ENCODE data around the gene ACSBG1. TPM values are rescaled to one million over a fixed set of nuclear protein-coding genes. Genes with fewer than 3 reads are reported as not detected.

Gene ACSBG1
- total RNA-seq, 2 donors from 2014 or later = 0.27 to 1.2 TPM

DNA sequence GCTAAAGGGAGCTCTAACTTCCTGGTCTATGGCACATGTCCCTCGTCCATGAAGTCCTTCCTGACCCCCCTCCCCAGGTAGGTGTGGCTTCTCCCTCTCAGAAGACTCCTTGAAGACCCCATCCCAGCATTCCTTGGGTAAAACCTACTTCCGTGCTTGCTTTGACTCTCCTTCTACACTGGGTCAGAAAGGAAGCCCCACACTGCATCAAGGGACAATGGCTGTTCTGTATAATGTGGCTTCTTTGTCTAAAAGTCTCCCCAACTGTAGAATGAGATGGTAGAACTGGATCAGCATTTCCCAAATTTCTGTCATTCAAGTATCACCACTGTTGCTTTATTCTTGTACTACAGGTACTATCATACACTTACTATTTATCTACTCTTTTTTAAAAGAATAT lies 26.1 kb upstream of the ACSBG1 start:
- DNase-seq = no peak
- H3K36me3 Mint-ChIP-seq (ENCODE audit: low read depth) = no peaks in the 10 kb centered on the region
- H3K36me3 ChIP-seq (ENCODE audit: control insufficient read depth, insufficient read depth, low read length) = no peaks in the 10 kb centered on the region

DNA sequence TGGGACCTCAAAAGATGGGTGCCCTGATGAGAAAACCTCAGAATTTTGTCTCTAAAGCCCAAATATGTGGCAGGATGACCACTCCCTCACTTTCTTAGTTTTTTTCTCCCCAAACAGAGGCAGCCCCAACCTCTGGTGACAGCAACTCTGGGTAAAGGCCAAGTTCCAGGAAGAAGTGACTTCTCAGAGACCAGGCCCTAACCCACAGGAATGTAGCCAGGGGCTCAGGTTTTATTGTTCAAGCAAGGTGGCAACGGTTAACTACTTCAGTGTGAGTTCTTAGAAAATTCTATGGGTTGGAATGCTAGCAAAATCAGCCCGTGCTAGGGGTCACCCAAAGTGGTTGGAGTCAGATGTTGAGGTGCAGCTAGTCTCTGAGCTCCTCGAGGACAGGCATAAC lies 24.9 kb upstream of the ACSBG1 start:
- Mint-ChIP-seq H3K27me3 (ENCODE audit: insufficient read depth) (peaks cover 3% of the 10 kb centered on the region), H3K9me3 (no peaks in the 10 kb centered on the region), H3K4me3 (no peak overlapping the region), H3K4me1 (no peaks in the 10 kb centered on the region), H3K36me3 (ENCODE audit: low read depth) (no peaks in the 10 kb centered on the region), H3K27ac (no peak overlapping the region)
- Histone ChIP-seq H3K27ac (ENCODE audit: low read depth, low read length) (no peak overlapping the region), H3K4me1 (ENCODE audit: control insufficient read depth, insufficient read depth, low read length) (no peaks in the 10 kb centered on the region), H3K4me3 (ENCODE audit: low read length) (no peak overlapping the region), H3K36me3 (ENCODE audit: control insufficient read depth, insufficient read depth, low read length) (no peaks in the 10 kb centered on the region), H3K9me3 (ENCODE audit: control insufficient read depth, low read length) (no peaks in the 10 kb centered on the region), H3K27me3 (ENCODE audit: control insufficient read depth, insufficient read depth, low read length, poor library complexity, severe bottlenecking) (no peaks in the 10 kb centered on the region), H3K9ac (ENCODE audit: extremely low read depth, low read length, poor library complexity, severe bottlenecking) (no peak overlapping the region)
- 88 to 89% methylated on average over 2 to 3 of the region's 3 CpGs for WGBS, 2 experiments (ENCODE audit: insufficient coverage in 1 of 2, insufficient read length in 1 of 2)
- TF ChIP-seq, protein P1, sequence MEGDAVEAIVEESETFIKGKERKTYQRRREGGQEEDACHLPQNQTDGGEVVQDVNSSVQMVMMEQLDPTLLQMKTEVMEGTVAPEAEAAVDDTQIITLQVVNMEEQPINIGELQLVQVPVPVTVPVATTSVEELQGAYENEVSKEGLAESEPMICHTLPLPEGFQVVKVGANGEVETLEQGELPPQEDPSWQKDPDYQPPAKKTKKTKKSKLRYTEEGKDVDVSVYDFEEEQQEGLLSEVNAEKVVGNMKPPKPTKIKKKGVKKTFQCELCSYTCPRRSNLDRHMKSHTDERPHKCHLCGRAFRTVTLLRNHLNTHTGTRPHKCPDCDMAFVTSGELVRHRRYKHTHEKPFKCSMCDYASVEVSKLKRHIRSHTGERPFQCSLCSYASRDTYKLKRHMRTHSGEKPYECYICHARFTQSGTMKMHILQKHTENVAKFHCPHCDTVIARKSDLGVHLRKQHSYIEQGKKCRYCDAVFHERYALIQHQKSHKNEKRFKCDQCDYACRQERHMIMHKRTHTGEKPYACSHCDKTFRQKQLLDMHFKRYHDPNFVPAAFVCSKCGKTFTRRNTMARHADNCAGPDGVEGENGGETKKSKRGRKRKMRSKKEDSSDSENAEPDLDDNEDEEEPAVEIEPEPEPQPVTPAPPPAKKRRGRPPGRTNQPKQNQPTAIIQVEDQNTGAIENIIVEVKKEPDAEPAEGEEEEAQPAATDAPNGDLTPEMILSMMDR (conservative IDR thresholded peaks at IDR 0.05) = no peak
- no peak for DNase-seq

More for the DNA sequence above, 26.1 kb upstream of the ACSBG1 start:
- H3K27me3 ChIP-seq (ENCODE audit: control insufficient read depth, insufficient read depth, low read length, poor library complexity, severe bottlenecking) = peaks cover 8% of the 10 kb centered on the region
- TF ChIP-seq, protein P1 (conservative IDR thresholded peaks at IDR 0.05) = no peak
- no peaks in the 10 kb centered on the region for H3K4me1 ChIP-seq (ENCODE audit: control insufficient read depth, insufficient read depth, low read length)
- H3K9me3 ChIP-seq (ENCODE audit: control insufficient read depth, low read length) = no peaks in the 10 kb centered on the region
- Mint-ChIP-seq H3K27ac (no peak overlapping the region), H3K9me3 (no peaks in the 10 kb centered on the region), H3K4me1 (peaks cover 2% of the 10 kb centered on the region), H3K27me3 (ENCODE audit: insufficient read depth) (peaks cover 7% of the 10 kb centered on the region), H3K4me3 (no peak overlapping the region)
- no peak overlapping the region for H3K4me3 ChIP-seq (ENCODE audit: low read length)
- H3K27ac ChIP-seq (ENCODE audit: low read depth, low read length) = no peak overlapping the region
- H3K9ac ChIP-seq (ENCODE audit: extremely low read depth, low read length, poor library complexity, severe bottlenecking) = no peak overlapping the region
- WGBS, 2 experiments (ENCODE audit: insufficient coverage in 1 of 2, insufficient read length in 1 of 2) = 33 to 85% methylated on average over 1 to 2 of the region's 2 CpGs

DNA sequence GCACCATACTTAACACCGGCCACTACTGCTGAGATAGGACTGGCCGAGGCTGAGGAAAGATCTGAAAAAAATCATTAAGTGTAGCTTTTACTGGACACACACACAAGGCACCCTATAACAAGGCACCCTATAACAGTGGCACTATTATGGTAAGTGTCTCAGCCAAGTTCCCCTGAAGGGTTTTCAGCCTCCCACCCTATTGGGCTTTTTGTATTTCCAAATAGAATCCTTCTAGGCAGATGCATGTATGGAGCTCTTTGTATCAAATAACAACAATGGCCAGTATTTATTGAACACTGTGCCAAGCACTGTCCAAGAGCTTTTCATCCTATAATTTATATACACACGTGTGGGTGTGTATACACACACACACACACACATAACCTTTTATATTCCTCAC lies 23.3 kb upstream of the ACSBG1 start:
- Histone ChIP-seq H3K27ac (ENCODE audit: low read depth, low read length) (no peak overlapping the region), H3K4me3 (ENCODE audit: low read length) (no peak overlapping the region), H3K36me3 (ENCODE audit: control insufficient read depth, insufficient read depth, low read length) (no peaks in the 10 kb centered on the region), H3K4me1 (ENCODE audit: control insufficient read depth, insufficient read depth, low read length) (no peaks in the 10 kb centered on the region), H3K9me3 (ENCODE audit: control insufficient read depth, low read length) (no peaks in the 10 kb centered on the region), H3K27me3 (ENCODE audit: control insufficient read depth, insufficient read depth, low read length, poor library complexity, severe bottlenecking) (no peaks in the 10 kb centered on the region), H3K9ac (ENCODE audit: extremely low read depth, low read length, poor library complexity, severe bottlenecking) (no peak overlapping the region)
- TF ChIP-seq, protein P1 (conservative IDR thresholded peaks at IDR 0.05) = no peak
- H3K27ac Mint-ChIP-seq = no peak overlapping the region
- DNase-seq = no peak
- 84 to 85% methylated on average over 2 to 3 of the region's 3 CpGs for WGBS, 2 experiments (ENCODE audit: insufficient coverage in 1 of 2, insufficient read length in 1 of 2)
- H3K4me1 Mint-ChIP-seq = no peaks in the 10 kb centered on the region
- H3K9me3 Mint-ChIP-seq = no peaks in the 10 kb centered on the region
- no peaks in the 10 kb centered on the region for H3K36me3 Mint-ChIP-seq (ENCODE audit: low read depth)
- H3K4me3 Mint-ChIP-seq = no peak overlapping the region
- peaks cover 3% of the 10 kb centered on the region for H3K27me3 Mint-ChIP-seq (ENCODE audit: insufficient read depth)

Measured in endodermal cell (in vitro differentiated cells).